Measurements from ENCODE around the gene KSR2. TPM values are rescaled to one million over a fixed set of nuclear protein-coding genes. Genes with fewer than 3 reads are reported as not detected.

The KSR2 gene
- total RNA-seq, 1 experiment from 2014 or later, result 1.3 TPM

DNA sequence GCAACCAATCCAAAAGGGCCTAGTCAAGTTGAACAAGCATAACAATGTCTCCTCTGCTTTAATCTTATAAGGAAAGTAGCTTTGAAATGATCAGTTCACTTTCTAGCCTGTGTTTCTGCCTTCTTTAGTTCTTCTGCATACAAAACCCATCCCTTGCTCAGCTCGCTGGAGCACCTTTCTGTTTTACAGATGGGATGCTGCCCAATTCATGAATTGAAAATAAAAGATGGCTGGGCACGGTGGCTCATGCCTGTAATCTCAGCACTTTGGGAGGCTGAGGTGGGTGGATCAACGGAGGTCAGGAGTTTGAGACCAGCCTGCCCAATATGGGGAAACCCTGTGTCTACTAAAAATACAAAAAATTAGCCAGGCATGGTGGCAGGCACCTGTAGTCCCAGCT, 43.2 kb upstream of the KSR2 start:
- no peak overlapping the region for H3K4me2 ChIP-seq (ENCODE audit: insufficient read depth, insufficient read length, low read length)
- H3K79me2 ChIP-seq (ENCODE audit: insufficient read depth, low read length), result no peaks in the 10 kb centered on the region
- H3K9ac ChIP-seq (ENCODE audit: extremely low read depth, insufficient read length, low read length), result no peak overlapping the region
- no peak overlapping the region for H4K91ac ChIP-seq (ENCODE audit: insufficient read length, low read depth, low read length)
- no peak overlapping the region for H3K27ac ChIP-seq (ENCODE audit: insufficient read length, low read depth, low read length)
- H2AK5ac ChIP-seq (ENCODE audit: insufficient read length, low read length), result no peak overlapping the region
- TF ChIP-seq, protein P1, sequence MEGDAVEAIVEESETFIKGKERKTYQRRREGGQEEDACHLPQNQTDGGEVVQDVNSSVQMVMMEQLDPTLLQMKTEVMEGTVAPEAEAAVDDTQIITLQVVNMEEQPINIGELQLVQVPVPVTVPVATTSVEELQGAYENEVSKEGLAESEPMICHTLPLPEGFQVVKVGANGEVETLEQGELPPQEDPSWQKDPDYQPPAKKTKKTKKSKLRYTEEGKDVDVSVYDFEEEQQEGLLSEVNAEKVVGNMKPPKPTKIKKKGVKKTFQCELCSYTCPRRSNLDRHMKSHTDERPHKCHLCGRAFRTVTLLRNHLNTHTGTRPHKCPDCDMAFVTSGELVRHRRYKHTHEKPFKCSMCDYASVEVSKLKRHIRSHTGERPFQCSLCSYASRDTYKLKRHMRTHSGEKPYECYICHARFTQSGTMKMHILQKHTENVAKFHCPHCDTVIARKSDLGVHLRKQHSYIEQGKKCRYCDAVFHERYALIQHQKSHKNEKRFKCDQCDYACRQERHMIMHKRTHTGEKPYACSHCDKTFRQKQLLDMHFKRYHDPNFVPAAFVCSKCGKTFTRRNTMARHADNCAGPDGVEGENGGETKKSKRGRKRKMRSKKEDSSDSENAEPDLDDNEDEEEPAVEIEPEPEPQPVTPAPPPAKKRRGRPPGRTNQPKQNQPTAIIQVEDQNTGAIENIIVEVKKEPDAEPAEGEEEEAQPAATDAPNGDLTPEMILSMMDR (conservative IDR thresholded peaks at IDR 0.05), result no peak
- no peak overlapping the region for H3K14ac ChIP-seq (ENCODE audit: insufficient read depth, low read length)
- no peak overlapping the region for H3K27ac Mint-ChIP-seq
- H3K9me3 ChIP-seq (ENCODE audit: control insufficient read depth, low read depth, low read length), result no peaks in the 10 kb centered on the region
- H3T11ph ChIP-seq (ENCODE audit: low read length), result no peak overlapping the region
- H3K9me3 Mint-ChIP-seq, result peaks cover 0 to 3% of the 10 kb centered on the region in 2 experiments; a peak in 2 of 5 replicates
- no peak overlapping the region for H3K4me3 Mint-ChIP-seq
- H4K20me1 ChIP-seq (ENCODE audit: control insufficient read depth, insufficient read depth, insufficient read length), result no peaks in the 10 kb centered on the region
- H4K8ac ChIP-seq (replicated peaks; ENCODE audit: insufficient read length, low read depth, low read length), result no peak overlapping the region
- H3K23ac ChIP-seq (ENCODE audit: insufficient read length, low read depth, low read length), result no peak overlapping the region
- no peaks in the 10 kb centered on the region for H3K79me1 ChIP-seq (ENCODE audit: insufficient read depth, low read depth, low read length, poor library complexity, severe bottlenecking)
- H3K27me3 ChIP-seq (ENCODE audit: insufficient read depth, low read length), result no peaks in the 10 kb centered on the region
- no peak overlapping the region for H2BK120ac ChIP-seq (ENCODE audit: low read depth, low read length, poor library complexity, severe bottlenecking)
- no peaks in the 10 kb centered on the region; the same call in none of the 2 replicates for H3K27me3 Mint-ChIP-seq (ENCODE audit: low read depth)
- WGBS (ENCODE audit: extremely low coverage, insufficient read length, low lambda C conversion rate), result no CpG with 5 or more reads among the region's 3 CpGs
- no peak overlapping the region for H2BK12ac ChIP-seq (ENCODE audit: insufficient read length, low read depth, low read length)
- H2AFZ ChIP-seq (ENCODE audit: low read length), result no peak overlapping the region
- no peak overlapping the region for H4K5ac ChIP-seq (ENCODE audit: insufficient read length, low read depth, low read length)
- no peak overlapping the region for H2BK20ac ChIP-seq (ENCODE audit: low read depth, low read length, poor library complexity, severe bottlenecking)
- no peak for DNase-seq
- no peak overlapping the region for H3K18ac ChIP-seq (ENCODE audit: insufficient read length, low read depth, low read length)
- no peak overlapping the region for H2BK15ac ChIP-seq (ENCODE audit: low read depth, low read length)
- no peaks in the 10 kb centered on the region for H3K4me1 ChIP-seq (ENCODE audit: insufficient read depth, low read length)
- no peak overlapping the region for H3K56ac ChIP-seq (ENCODE audit: insufficient read length, low read depth, low read length)
- H2BK5ac ChIP-seq (ENCODE audit: insufficient read length, low read length), result no peak overlapping the region
- peaks cover 0 to 7% of the 10 kb centered on the region in 2 experiments; a peak in 3 of 4 replicates for H3K4me1 Mint-ChIP-seq
- no peak overlapping the region for H3K4ac ChIP-seq (ENCODE audit: low read depth, low read length)
- H3K23me2 ChIP-seq (ENCODE audit: insufficient read length, low read depth, low read length, poor library complexity, severe bottlenecking), result no peaks in the 10 kb centered on the region
- H3K36me3 Mint-ChIP-seq (ENCODE audit: insufficient read depth in 1 of 3, low read depth in 3 of 3), result no peaks in the 10 kb centered on the region

Measured in H9 (cell line).